ENCODE data around the gene MELTF. TPM values are rescaled to one million over a fixed set of nuclear protein-coding genes. Genes with fewer than 3 reads are reported as not detected.
A peak's percentile ranks its signal among the peaks of the same experiment; 100 is the strongest.

MELTF gene
- total and polyA plus RNA-seq, 2 of the 13 experiments (the other 11 are each of a cell fraction or from before 2014, with no cell fraction given): 3.2 to 7.5 TPM

DNA sequence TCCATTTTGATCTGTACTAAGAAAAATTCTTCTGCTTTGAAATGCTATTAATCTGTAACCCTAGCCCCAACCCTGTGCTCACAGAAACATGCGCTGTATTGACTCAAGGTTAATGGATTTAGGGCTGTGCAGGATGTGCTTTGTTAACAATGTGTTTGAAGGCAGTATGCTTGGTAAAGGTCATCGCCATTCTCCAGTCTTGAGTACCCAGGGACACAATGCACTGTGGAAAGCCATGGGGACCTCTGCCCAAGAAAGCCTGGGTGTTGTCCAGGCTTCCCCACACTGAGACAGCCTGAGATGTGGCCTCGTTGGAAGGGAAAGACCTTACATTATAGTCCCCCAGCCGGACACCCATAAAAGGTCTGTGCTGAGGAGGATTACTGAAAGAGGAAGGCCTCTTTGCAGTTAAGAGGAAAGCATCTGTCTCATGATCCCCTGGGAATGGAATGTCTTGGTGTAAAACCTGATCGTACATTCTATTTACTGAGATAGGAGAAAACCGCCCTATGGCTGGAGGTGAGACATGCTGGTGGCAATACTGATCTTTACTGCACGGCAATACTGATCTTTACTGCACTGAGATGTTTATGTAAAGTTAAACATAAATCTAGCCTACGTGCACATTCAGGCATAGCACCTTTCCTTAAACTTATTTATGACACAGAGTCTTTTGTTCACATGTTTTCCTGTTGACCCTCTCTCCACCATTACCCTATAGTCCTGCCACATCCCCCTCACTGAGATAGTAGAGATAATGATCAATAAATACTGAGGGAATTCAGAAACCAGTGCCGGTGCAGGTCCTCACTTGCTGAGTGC is 67.3 kb downstream of the MELTF start (continued):
- TF ChIP-seq, protein P1, sequence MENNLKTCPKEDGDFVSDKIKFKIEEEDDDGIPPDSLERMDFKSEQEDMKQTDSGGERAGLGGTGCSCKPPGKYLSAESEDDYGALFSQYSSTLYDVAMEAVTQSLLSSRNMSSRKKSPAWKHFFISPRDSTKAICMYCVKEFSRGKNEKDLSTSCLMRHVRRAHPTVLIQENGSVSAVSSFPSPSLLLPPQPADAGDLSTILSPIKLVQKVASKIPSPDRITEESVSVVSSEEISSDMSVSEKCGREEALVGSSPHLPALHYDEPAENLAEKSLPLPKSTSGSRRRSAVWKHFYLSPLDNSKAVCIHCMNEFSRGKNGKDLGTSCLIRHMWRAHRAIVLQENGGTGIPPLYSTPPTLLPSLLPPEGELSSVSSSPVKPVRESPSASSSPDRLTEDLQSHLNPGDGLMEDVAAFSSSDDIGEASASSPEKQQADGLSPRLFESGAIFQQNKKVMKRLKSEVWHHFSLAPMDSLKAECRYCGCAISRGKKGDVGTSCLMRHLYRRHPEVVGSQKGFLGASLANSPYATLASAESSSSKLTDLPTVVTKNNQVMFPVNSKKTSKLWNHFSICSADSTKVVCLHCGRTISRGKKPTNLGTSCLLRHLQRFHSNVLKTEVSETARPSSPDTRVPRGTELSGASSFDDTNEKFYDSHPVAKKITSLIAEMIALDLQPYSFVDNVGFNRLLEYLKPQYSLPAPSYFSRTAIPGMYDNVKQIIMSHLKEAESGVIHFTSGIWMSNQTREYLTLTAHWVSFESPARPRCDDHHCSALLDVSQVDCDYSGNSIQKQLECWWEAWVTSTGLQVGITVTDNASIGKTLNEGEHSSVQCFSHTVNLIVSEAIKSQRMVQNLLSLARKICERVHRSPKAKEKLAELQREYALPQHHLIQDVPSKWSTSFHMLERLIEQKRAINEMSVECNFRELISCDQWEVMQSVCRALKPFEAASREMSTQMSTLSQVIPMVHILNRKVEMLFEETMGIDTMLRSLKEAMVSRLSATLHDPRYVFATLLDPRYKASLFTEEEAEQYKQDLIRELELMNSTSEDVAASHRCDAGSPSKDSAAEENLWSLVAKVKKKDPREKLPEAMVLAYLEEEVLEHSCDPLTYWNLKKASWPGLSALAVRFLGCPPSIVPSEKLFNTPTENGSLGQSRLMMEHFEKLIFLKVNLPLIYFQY (CRISPR knock-in tag; IDR thresholded peaks at IDR 0.05; ENCODE audit: borderline replicate concordance): no peak
- TF ChIP-seq GATA4 (IDR thresholded peaks at IDR 0.05; ENCODE audit: borderline replicate concordance, low read depth): peak; percentile 93; the same call in 1 of the 2 replicates

DNA sequence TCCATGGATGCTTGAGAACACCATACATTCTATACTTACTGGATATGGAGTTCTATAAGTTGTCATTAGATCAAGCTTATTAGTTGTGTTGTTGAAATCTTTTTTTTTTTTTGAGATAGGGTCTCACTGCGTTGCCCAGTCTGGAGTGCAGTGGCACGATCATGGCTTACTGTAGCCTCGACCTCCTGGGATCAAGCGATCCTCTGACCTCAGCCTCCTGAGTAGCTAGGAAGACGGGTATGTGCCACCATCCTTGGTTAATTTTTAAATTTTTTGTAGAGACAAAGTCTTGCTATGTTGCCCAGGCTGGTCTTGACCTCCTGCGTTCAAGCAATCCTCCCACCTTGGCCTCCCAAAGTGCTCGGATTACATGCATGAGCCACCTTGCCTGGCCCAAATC is 74.8 kb downstream of the MELTF start:
- BruUV-seq (replicated peaks): no TSS peak
- ChIA-PET POLR2A (no interaction called here), CTCF (ENCODE audit: low intra/inter-chr PET ratio, low total read pairs) (no interaction called here)
- Histone ChIP-seq H3K4me3 (replicated peaks in 1 of 3; ENCODE audit: insufficient read depth in 1 of 3, low read depth in 2 of 3, low read length in 3 of 3) (no peak overlapping the region), H3K4me2 (ENCODE audit: low read depth, low read length) (no peak overlapping the region), H3K4me1 (ENCODE audit: insufficient read depth, low read length) (peaks cover 38% of the 10 kb centered on the region), H3K9ac (ENCODE audit: insufficient read depth, low read depth, low read length) (no peak overlapping the region), H3K79me2 (ENCODE audit: insufficient read depth, low read length) (no peaks in the 10 kb centered on the region), H2AFZ (ENCODE audit: low read length) (no peak overlapping the region), H3K27me3 (ENCODE audit: control insufficient read depth in 1 of 2, insufficient read depth in 2 of 2, low read length in 2 of 2) (no peaks in the 10 kb centered on the region), H3K36me3 (replicated peaks in 1 of 2; ENCODE audit: control insufficient read depth in 1 of 2, insufficient read depth in 2 of 2, low read length in 2 of 2) (peaks cover 0 to 3% of the 10 kb centered on the region in 2 experiments; a peak in 1 of 5 replicates), H3K9me3 (ENCODE audit: low read length) (no peaks in the 10 kb centered on the region), H3K27ac (ENCODE audit: extremely low read length, insufficient read depth, low read length) (no peak overlapping the region), H4K20me1 (ENCODE audit: insufficient read depth, low read length) (no peaks in the 10 kb centered on the region)
- TF ChIP-seq, protein P2, sequence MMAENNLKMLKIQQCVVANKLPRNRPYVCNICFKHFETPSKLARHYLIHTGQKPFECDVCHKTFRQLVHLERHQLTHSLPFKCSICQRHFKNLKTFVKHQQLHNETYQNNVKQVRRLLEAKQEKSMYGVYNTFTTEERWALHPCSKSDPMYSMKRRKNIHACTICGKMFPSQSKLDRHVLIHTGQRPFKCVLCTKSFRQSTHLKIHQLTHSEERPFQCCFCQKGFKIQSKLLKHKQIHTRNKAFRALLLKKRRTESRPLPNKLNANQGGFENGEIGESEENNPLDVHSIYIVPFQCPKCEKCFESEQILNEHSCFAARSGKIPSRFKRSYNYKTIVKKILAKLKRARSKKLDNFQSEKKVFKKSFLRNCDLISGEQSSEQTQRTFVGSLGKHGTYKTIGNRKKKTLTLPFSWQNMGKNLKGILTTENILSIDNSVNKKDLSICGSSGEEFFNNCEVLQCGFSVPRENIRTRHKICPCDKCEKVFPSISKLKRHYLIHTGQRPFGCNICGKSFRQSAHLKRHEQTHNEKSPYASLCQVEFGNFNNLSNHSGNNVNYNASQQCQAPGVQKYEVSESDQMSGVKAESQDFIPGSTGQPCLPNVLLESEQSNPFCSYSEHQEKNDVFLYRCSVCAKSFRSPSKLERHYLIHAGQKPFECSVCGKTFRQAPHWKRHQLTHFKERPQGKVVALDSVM (CRISPR knock-in tag; IDR thresholded peaks at IDR 0.05): peak; percentile 58
- TF ChIP-seq, protein P3, sequence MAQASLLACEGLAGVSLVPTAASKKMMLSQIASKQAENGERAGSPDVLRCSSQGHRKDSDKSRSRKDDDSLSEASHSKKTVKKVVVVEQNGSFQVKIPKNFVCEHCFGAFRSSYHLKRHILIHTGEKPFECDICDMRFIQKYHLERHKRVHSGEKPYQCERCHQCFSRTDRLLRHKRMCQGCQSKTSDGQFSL (CRISPR knock-in tag; IDR thresholded peaks at IDR 0.05): no peak
- TF ChIP-seq ZNF121 (CRISPR knock-in tag; IDR thresholded peaks at IDR 0.05) (peak; percentile 91), ZMYM3 (CRISPR knock-in tag; IDR thresholded peaks at IDR 0.05) (peak; percentile 52; the same call in 1 of the 2 replicates)
- TF ChIP-seq, protein P4, sequence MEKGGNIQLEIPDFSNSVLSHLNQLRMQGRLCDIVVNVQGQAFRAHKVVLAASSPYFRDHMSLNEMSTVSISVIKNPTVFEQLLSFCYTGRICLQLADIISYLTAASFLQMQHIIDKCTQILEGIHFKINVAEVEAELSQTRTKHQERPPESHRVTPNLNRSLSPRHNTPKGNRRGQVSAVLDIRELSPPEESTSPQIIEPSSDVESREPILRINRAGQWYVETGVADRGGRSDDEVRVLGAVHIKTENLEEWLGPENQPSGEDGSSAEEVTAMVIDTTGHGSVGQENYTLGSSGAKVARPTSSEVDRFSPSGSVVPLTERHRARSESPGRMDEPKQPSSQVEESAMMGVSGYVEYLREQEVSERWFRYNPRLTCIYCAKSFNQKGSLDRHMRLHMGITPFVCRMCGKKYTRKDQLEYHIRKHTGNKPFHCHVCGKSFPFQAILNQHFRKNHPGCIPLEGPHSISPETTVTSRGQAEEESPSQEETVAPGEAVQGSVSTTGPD (CRISPR knock-in tag; IDR thresholded peaks at IDR 0.05): no peak
- WGBS (ENCODE audit: low lambda C conversion rate): 88% methylated on average over 7 of the region's 7 CpGs
- in situ Hi-C loops (cut with HindIII; ENCODE audit: extremely low pct_ligation_motif_present, low pct_unique_long_range_greater_than_20kb): no loop called here
- intact Hi-C loops (cut with micrococcal nuclease; ENCODE audit: unreplicated experiment): no loop called here
- DNase-seq (ENCODE audit: low spot score) (no peak), FAIRE-seq (no peak), ATAC-seq (no peak)

All from HepG2 (cell line).